Measurements from ENCODE around the gene DCXR. TPM values are rescaled to one million over a fixed set of nuclear protein-coding genes. Genes with fewer than 3 reads are reported as not detected.

DCXR gene
- total and polyA plus RNA-seq, 2 of the 13 experiments (the other 11 are each of a cell fraction or from before 2014, with no cell fraction given) = 287 to 311 TPM

- TF ChIP-seq PRDM15 (CRISPR knock-in tag; IDR thresholded peaks at IDR 0.05) (no peak), JUNB (CRISPR knock-in tag; IDR thresholded peaks at IDR 0.05; ENCODE audit: borderline replicate concordance) (no peak), TBP (CRISPR knock-in tag; IDR thresholded peaks at IDR 0.05) (no peak), POLR2A (IDR thresholded peaks at IDR 0.05; ENCODE audit: insufficient read depth in 1 of 2, low read depth in 2 of 2, low read length in 2 of 2) (peak in 1 of 2 experiments; percentile 48; a peak in 2 of 4 replicates), NFRKB (IDR thresholded peaks at IDR 0.05) (no peak), MXD4 (CRISPR knock-in tag; IDR thresholded peaks at IDR 0.05) (no peak), JDP2 (CRISPR knock-in tag; IDR thresholded peaks at IDR 0.05; ENCODE audit: borderline replicate concordance) (no peak), NR2F2 (IDR thresholded peaks at IDR 0.05; ENCODE audit: borderline replicate concordance, low read depth) (no peak), IRF1 (CRISPR knock-in tag; IDR thresholded peaks at IDR 0.05; ENCODE audit: low read depth) (no peak), DDIT3 (CRISPR knock-in tag; IDR thresholded peaks at IDR 0.05) (no peak), ZNF615 (CRISPR knock-in tag; IDR thresholded peaks at IDR 0.05; ENCODE audit: borderline replicate concordance) (no peak), ZNF558 (CRISPR knock-in tag; IDR thresholded peaks at IDR 0.05; ENCODE audit: borderline replicate concordance) (no peak), ZFP1 (CRISPR knock-in tag; IDR thresholded peaks at IDR 0.05) (no peak), RBFOX2 (IDR thresholded peaks at IDR 0.05; ENCODE audit: low read depth, low read length) (peak; percentile 8), ZNF350 (CRISPR knock-in tag; IDR thresholded peaks at IDR 0.05; ENCODE audit: borderline replicate concordance, low read depth) (no peak), HNRNPLL (IDR thresholded peaks at IDR 0.05; ENCODE audit: low read depth, low read length, poor library complexity, severe bottlenecking) (peak; percentile 17), ZNF331 (CRISPR knock-in tag; IDR thresholded peaks at IDR 0.05) (no peak)
- TF ChIP-seq, protein P1, sequence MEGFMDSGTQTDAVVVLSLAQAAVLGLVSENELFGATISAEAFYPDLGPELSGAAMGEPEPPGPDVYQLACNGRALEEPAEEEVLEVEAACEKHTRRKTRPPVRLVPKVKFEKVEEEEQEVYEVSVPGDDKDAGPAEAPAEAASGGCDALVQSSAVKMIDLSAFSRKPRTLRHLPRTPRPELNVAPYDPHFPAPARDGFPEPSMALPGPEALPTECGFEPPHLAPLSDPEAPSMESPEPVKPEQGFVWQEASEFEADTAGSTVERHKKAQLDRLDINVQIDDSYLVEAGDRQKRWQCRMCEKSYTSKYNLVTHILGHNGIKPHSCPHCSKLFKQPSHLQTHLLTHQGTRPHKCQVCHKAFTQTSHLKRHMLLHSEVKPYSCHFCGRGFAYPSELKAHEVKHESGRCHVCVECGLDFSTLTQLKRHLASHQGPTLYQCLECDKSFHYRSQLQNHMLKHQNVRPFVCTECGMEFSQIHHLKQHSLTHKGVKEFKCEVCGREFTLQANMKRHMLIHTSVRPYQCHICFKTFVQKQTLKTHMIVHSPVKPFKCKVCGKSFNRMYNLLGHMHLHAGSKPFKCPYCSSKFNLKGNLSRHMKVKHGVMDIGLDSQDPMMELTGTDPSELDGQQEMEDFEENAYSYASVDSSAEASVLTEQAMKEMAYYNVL (CRISPR knock-in tag; IDR thresholded peaks at IDR 0.05; ENCODE audit: borderline replicate concordance) = no peak
Observed at GRCh38 chr17:82081966-82082365, 44.5 kb upstream of the DCXR start (continued).
